GM18520 (cell line): ENCODE data around the gene CXCR1.
"Not testable (repeated sequence)": the region's sequence is repeated elsewhere in the genome, so short reads cannot be mapped to it uniquely, and the experiment has no call there.

Experiments
- ATAC-seq: cut with Tn5 transposase; IDR thresholded peaks from one replicate; pipeline ENCODE4 v1.9.1; 2021; ENCODE audit not compliant: unreplicated experiment

Gene CXCR1

DNA sequence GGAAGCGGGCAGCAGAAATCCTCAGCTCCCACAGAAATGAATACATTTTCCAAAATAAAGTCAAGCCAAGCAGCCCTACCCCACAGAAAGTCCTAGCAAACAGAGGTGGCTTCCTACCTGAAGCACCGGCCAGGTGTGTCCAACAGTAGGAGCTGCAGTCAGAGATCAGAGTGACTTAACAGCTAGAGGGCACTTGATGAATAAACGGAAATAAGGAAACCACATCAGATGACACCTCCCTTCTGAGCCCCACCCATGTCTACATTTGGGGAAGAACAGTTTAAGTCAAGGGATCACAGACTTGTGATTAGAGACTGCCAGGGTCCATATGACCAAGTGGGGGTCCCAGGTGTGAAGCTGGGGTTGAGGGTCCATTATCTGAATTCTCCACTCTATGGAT, at the start of gene CXCR1:
TSS of gene CXCR1 (minus strand) at position 172 of the 400 bp plus-strand sequence. CDS start 1,751 bp downstream, outside the sequence.
- no peak for ATAC-seq

GRCh38 chr2:218216336-218216673, 49.5 kb upstream of the CXCR1 start:
- ATAC-seq: no peak

DNA sequence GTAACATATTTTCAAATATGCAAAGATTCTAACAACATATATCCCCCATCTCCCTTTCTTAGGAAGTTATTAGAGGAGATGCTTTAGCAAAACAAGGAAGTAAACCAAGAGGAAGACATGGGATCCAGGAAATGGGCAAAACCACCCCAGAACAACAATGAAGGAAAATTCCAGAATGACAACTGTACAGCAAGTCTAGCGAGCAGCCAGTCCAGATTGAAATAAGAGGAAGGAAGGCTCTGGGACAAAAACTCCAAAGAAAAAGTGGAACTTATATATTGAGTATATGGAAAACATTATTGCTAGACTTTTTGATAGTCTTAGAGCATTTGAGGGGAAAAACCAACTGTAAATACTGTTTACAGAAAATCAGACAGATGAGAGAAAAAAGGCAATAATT, 47.4 kb upstream of the CXCR1 start:
- no peak for ATAC-seq

DNA sequence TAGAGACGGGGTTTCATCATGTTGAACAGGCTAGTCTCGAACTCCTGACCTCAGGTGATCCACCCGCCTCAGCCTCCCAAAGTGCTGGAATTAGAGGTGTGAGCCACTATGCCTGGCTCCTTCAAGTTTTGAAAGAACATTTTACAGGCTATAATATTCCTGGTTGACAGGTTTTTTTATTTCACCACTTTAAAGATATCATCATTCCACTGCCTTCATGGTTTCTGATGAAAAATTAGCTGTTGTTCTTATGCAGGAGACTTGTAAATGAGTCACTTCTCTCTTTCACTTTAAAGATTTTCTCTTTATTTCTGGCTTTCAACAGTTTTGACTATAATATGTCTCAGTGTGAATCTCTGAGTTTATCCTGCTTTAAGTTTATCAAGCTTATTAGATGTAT, 42.3 kb upstream of the CXCR1 start:
- ATAC-seq: no peak

DNA sequence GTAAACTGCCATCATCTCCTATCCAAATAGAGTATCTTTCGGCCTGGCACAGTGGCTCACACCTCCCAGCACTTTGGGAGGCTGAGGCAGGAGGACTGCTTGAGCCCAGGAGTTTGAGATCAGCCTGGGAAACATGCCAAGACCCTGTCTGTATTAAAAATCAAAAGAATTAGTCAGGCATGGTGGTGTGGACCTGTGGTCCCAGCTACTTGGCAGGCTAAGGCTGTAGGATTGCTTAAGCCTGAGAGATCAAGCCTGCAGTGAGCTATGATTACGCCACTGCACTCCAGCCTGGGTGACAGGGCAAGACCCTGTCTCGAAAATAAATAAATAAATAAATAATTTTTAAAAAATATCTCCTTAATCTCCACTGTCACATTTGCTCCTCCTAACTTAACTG, 35.5 kb upstream of the CXCR1 start:
- ATAC-seq: no peak

DNA sequence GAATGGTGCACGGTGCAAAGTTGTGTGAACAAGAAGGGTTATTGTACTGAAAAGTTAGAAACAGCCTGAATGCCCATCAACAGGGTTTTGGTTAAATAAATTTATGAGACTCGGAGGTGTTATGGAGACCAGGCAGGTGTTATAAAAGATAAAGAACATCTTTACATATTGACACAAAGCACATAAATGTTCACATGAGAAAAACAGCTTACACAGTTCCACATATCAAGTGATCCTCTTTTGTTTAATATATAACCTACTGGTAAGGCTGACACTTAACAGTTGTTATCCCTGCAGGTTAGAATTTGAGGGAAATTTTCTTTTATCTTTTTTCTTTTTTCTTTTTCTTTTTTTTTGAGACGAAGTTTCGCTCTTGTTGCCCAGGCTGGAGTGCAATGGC, 30.2 kb upstream of the CXCR1 start:
- no peak for ATAC-seq

- no peak for ATAC-seq
Observed at GRCh38 chr2:218194880-218195279, 28.1 kb upstream of the CXCR1 start.

DNA sequence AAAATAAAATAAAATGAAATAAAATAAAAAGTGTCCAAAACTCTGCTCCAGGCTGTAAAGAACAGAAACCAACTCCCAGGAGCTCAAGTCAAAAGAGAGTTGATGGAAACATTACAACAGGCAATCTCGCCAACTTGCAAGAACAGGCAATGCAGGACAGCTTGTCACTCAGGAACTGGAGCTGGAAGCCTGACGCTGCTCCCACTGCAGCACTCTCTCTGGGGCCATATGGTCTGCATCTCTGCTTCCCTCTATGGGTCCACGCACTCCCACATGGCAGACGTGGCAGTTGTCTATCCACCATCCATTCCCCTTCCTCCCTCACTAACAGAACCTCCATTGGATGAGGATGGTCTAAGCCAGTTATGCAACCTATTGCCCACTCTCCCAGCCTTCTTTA, 26.9 kb upstream of the CXCR1 start:
- no peak for ATAC-seq

DNA sequence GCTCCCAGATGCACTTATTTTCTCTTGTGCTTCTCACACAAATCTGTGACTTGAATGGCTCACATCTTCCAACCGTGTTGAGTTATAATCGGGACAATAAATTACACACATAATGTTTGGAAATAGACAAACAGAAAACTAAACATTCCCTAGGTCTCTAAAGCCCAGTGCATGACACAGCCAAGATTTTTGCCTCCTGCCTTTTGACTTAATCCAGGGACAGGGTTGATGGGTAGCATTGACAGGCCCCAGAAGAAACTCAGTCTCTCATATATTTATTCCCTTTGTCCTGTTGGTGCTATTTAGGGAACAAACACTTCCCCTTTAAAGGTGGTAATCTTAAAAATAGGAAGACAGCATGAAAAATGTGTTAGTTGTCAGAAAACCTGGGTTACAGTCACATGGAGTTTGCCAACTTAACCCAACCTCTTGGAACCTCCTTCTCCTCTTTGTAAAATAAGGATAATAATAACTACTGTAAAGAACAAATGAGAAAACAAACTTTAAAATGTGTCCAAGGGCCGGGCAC, 26.2 kb upstream of the CXCR1 start:
- ATAC-seq: no peak

GRCh38 chr2:218188528-218188927, 21.8 kb upstream of the CXCR1 start:
- ATAC-seq: no peak

- no peak for ATAC-seq
Observed at GRCh38 chr2:218187296-218188015, 20.7 kb upstream of the CXCR1 start.

DNA sequence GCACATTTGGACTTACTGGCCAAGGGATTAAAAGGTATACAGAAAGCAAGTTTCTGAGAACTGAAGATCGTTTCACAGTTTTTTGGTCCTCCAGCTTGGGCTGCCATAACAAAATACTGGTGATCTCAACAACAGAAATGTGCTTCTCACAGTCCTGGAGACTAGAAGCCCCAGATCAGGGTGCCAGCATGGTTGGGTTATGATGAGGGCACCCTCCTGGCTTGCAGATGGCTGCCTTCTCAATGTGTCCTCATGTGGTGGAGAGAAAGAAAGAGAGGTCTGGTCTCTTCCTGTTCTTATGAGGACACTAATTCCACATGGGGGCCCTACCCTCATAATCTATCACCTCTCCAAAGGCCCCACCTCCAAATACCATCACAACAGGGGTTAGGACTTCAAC, 20.1 kb upstream of the CXCR1 start:
- ATAC-seq: no peak

- ATAC-seq: no peak
Observed at GRCh38 chr2:218186355-218186766, 19.6 kb upstream of the CXCR1 start.

DNA sequence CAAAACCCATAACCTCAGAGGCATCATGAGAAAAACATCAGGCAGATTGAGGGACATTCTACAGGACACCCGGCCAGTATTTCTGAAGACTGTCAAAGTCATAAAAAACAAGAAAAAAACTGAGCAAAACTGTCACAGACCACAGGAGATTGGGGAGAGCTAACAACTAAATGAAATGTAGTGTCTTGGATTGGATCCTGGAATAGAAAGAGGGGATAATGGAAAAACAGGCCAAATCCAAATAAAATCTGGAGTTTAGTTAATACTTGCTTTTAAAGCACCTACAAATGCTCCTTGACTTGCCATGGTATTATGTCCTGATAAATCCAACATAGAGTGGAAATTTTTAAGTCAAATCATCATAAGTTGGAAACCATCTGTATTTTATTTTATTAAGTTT, 17.6 kb upstream of the CXCR1 start:
- ATAC-seq: no peak

DNA sequence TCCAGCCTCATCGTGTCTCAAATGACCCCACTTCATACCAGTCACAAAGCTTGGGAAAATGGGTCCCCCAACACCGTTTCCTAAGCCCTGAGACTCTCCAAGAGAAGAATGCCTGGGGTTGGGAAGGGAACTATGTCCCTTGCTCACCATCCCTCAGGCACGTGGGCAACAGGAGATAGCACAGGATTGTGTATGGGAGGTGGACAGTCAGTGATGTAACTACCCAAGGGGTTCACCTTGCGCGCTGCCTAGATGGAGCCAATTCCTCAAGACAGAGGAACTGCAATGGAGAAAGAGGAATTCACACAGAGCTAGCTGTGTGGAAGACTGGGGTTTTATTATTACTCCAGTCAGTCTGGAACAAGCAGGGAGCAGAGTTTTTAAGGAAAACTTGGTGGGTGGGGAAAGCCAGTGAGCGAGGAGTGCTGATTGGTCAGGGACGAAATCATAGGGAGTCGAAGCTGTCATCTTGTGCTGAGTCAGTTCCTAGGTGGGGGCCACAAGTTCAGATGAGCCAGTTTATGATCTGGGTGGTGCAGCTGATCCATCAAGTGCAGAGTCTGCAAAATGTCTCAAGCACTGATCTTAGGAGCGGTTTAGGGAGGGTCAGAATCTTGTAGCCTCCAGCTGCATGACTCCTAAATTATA, 13.8 kb upstream of the CXCR1 start:
- ATAC-seq: no peak

GRCh38 chr2:218179782-218180181, 13.0 kb upstream of the CXCR1 start:
- ATAC-seq: no peak

DNA sequence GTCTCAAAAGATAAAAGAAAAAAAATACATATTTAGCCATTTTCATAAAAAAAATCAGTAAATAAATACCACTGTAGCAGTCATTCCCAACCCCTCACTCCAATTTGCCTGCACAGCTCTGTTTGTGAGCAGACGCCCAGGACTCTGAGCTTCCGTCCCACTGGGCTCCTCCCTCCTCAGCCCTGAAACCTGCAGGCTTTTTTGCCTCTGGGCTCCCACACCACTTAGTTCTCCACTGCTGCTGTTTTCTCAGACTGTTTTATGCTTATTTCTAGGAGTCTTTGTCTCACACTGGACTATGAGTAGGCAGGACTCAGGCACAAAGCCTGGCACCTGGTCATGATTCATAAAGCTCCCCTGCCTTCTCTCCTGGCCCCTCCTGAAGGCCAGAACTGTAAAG, 6.1 kb upstream of the CXCR1 start:
- no peak for ATAC-seq

- not testable (repeated sequence) for ATAC-seq
Observed at GRCh38 chr2:218171744-218172143, 5.0 kb upstream of the CXCR1 start.

DNA sequence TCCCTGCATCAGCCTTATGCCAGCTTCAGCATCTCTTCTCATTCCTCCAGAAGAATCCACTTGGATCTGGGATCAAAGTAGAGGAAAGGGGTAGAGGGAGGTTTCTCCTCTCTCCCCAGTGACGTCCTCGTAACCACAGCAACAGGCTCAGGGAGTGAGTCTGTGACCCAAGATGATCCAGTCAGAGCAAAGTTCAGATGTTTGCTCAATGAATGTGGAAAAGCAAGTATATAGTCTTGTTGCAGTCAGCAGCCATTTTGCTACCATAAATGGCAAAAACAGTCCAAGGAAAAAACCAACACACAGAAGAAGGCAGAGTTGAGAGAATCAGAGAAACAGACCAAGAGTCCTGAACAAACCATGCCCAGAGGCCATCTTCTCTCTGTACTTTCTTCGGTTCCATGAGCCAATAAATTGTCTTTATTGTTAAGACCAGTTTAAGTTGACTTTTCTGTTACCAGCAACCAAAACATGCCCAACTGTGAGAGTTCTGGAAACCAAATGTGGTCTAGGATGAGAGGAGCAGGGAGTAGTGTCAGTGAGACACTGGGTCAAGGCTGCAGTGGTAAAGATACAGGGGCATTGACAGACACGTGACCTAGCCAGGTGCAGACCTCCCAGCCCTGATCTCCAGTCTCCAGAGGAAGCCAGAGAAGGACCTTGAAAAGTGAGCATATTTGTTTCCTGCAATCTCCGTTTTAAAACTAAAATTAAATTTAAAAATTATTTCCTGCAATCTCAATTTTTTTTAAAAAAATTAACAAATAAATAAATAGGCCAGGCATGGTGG, 3.2 kb upstream of the CXCR1 start:
- no peak for ATAC-seq

GRCh38 chr2:218168635-218169462, 2.1 kb upstream of the CXCR1 start:
- no peak for ATAC-seq

DNA sequence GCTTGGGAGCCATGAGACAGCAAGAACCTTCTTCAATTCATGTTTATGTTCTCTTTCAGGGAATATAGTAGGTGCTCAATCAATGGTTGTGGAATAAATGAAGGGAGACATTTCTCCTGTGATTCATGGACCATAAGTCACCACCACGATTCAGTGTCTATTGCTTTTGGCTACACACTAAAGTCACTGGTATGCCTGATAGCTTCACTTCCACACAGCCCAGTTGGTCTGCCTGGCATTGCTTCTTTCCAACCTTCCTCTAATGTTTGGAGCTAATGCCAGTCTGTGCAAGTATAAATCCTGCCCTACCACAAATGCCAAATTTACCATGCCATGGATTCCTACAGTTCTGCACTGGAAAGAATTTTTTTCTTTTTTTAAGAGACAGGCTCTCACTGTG, 1.3 kb upstream of the CXCR1 start:
- no peak for ATAC-seq
